ENCODE measurements around the gene FAM185A. TPM values are rescaled to one million over a fixed set of nuclear protein-coding genes. Genes with fewer than 3 reads are reported as not detected.
"Not testable (repeated sequence)": the region's sequence is repeated elsewhere in the genome, so short reads cannot be mapped to it uniquely, and the experiment has no call there.

The FAM185A gene
- total and polyA plus RNA-seq, 2 donors (not counting 1 experiment from before 2014, with no cell fraction given) = 5.9 to 11.8 TPM

DNA sequence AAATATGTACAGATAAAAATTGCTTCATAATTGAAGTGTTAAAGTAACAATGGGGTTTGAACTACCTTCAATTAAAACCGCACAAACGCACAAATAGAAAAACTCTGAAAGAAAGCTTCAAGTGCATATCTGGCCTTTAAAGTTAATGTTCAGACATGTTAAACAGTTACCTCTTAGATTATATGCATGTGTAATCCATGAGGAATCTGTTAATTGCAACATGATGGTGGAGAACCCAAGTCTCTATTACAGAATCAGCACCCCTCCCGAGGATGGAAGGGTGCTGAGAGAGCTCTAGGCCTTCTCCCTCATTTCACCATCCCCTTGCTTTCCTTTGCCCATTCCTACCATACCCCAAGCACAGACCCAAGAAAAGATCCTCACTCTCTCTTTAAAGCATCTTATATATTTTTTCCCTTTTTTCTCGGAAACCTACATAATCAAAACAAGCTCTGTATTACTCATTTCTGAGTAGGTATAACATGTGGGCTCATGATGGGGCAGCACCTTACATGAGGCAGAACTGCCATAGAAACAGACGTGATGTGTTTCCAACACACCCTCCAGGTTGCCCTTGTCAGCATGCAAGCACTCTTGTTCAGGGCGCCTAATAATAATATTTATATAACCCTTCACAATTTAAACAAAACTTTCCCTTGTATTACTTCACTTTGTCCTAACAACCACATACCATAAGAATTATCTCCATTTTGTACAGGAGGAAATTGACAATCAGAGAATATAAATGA is 33.9 kb upstream of the FAM185A start:
- intact Hi-C loops (cut with micrococcal nuclease); H3K36me3 ChIP-seq (replicated peaks in 1 of 2; ENCODE audit: control extremely low read depth in 1 of 2, control insufficient read depth in 1 of 2, extremely low read depth in 1 of 2, insufficient read depth in 2 of 2, low read length in 1 of 2); H3K9ac ChIP-seq (ENCODE audit: low read length); H3K4me1 ChIP-seq (ENCODE audit: control insufficient read depth in 2 of 2, insufficient read depth in 2 of 2, low read length in 2 of 2); H2AFZ ChIP-seq (ENCODE audit: insufficient read depth, low read depth, low read length, poor library complexity, severe bottlenecking); H3K27me3 ChIP-seq (replicated peaks in 1 of 4; ENCODE audit: control extremely low read depth in 1 of 4, control insufficient read depth in 3 of 4, insufficient read depth in 4 of 4, low read length in 3 of 4); CTCF ChIA-PET; H3K27me3 Mint-ChIP-seq; H3K9me3 Mint-ChIP-seq (ENCODE audit: insufficient read depth); H3K4me3 Mint-ChIP-seq; H3K4me3 ChIP-seq (ENCODE audit: control extremely low read depth in 1 of 5, extremely low read depth in 1 of 5, insufficient read depth in 1 of 5, low read depth in 2 of 5, low read length in 4 of 5); H3K9me3 ChIP-seq (ENCODE audit: control extremely low read depth in 1 of 3, control insufficient read depth in 2 of 3, insufficient read depth in 1 of 3, low read length in 2 of 3); H3K4me1 Mint-ChIP-seq; H3K79me2 ChIP-seq (ENCODE audit: control insufficient read depth, insufficient read depth, low read length); H3K27ac Mint-ChIP-seq; POLR2A ChIA-PET; H4K20me1 ChIP-seq (ENCODE audit: control insufficient read depth, insufficient read depth, low read length, poor library complexity, severe bottlenecking); DNase-seq; H3K4me2 ChIP-seq (replicated peaks; ENCODE audit: low read depth, low read length, poor library complexity, severe bottlenecking); H3K27ac ChIP-seq (ENCODE audit: low read length in 2 of 2); ATAC-seq (ENCODE audit: low read depth): not testable (repeated sequence)
- no CpG with 5 or more reads among the region's 6 CpGs for WGBS (ENCODE audit: insufficient coverage)

DNA sequence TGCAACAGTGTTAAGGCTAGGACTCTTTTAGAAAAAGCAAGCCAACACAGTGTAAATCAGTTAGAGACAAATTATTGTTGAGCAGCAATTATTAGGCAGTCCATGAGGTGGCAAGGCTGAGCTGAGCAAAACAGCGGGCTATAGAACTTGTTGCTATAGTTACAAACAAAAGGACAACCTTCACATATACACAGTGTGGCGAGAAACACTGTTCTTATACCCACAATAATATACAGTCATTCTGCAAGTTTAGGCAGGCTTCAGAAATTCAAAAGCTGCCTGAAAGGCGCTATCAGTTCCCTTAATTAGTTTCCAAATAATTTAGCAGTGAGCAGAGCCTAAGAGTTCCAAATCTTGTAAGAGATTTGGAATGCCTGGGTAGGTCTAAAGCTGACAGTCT is 33.1 kb upstream of the FAM185A start:
- H3K4me1 Mint-ChIP-seq; H2AFZ ChIP-seq (ENCODE audit: insufficient read depth, low read depth, low read length, poor library complexity, severe bottlenecking); H3K9me3 ChIP-seq (ENCODE audit: control extremely low read depth in 1 of 3, control insufficient read depth in 2 of 3, insufficient read depth in 1 of 3, low read length in 2 of 3); CTCF ChIA-PET; H4K20me1 ChIP-seq (ENCODE audit: control insufficient read depth, insufficient read depth, low read length, poor library complexity, severe bottlenecking); H3K79me2 ChIP-seq (ENCODE audit: control insufficient read depth, insufficient read depth, low read length); H3K4me1 ChIP-seq (ENCODE audit: control insufficient read depth in 2 of 2, insufficient read depth in 2 of 2, low read length in 2 of 2); H3K4me3 ChIP-seq (ENCODE audit: control extremely low read depth in 1 of 5, extremely low read depth in 1 of 5, insufficient read depth in 1 of 5, low read depth in 2 of 5, low read length in 4 of 5); H3K9ac ChIP-seq (ENCODE audit: low read length); H3K4me2 ChIP-seq (replicated peaks; ENCODE audit: low read depth, low read length, poor library complexity, severe bottlenecking); POLR2A ChIA-PET; H3K27me3 ChIP-seq (replicated peaks in 1 of 4; ENCODE audit: control extremely low read depth in 1 of 4, control insufficient read depth in 3 of 4, insufficient read depth in 4 of 4, low read length in 3 of 4); H3K27ac Mint-ChIP-seq; H3K9me3 Mint-ChIP-seq (ENCODE audit: insufficient read depth); H3K36me3 ChIP-seq (replicated peaks in 1 of 2; ENCODE audit: control extremely low read depth in 1 of 2, control insufficient read depth in 1 of 2, extremely low read depth in 1 of 2, insufficient read depth in 2 of 2, low read length in 1 of 2); H3K4me3 Mint-ChIP-seq; H3K27ac ChIP-seq (ENCODE audit: low read length in 2 of 2); H3K27me3 Mint-ChIP-seq; intact Hi-C loops (cut with micrococcal nuclease): not testable (repeated sequence)
- peak; percentile 6 for DNase-seq
- ATAC-seq (ENCODE audit: low read depth) = peak; percentile 51
- WGBS (ENCODE audit: insufficient coverage) = 88% methylated on average over 1 of the region's 3 CpGs

GRCh38 chr7:102718491-102718890 is 30.3 kb upstream of the FAM185A start:
- H3K27me3 ChIP-seq (replicated peaks in 1 of 4; ENCODE audit: control extremely low read depth in 1 of 4, control insufficient read depth in 3 of 4, insufficient read depth in 4 of 4, low read length in 3 of 4); H3K4me3 ChIP-seq (ENCODE audit: control extremely low read depth in 1 of 5, extremely low read depth in 1 of 5, insufficient read depth in 1 of 5, low read depth in 2 of 5, low read length in 4 of 5); H3K36me3 ChIP-seq (replicated peaks in 1 of 2; ENCODE audit: control extremely low read depth in 1 of 2, control insufficient read depth in 1 of 2, extremely low read depth in 1 of 2, insufficient read depth in 2 of 2, low read length in 1 of 2); H2AFZ ChIP-seq (ENCODE audit: insufficient read depth, low read depth, low read length, poor library complexity, severe bottlenecking); DNase-seq; H3K79me2 ChIP-seq (ENCODE audit: control insufficient read depth, insufficient read depth, low read length); H3K4me2 ChIP-seq (replicated peaks; ENCODE audit: low read depth, low read length, poor library complexity, severe bottlenecking); H3K4me3 Mint-ChIP-seq; H3K9me3 Mint-ChIP-seq (ENCODE audit: insufficient read depth); POLR2A ChIA-PET; H3K9me3 ChIP-seq (ENCODE audit: control extremely low read depth in 1 of 3, control insufficient read depth in 2 of 3, insufficient read depth in 1 of 3, low read length in 2 of 3); H3K9ac ChIP-seq (ENCODE audit: low read length); H3K4me1 Mint-ChIP-seq; H3K4me1 ChIP-seq (ENCODE audit: control insufficient read depth in 2 of 2, insufficient read depth in 2 of 2, low read length in 2 of 2); H4K20me1 ChIP-seq (ENCODE audit: control insufficient read depth, insufficient read depth, low read length, poor library complexity, severe bottlenecking); H3K27me3 Mint-ChIP-seq; H3K27ac Mint-ChIP-seq; ATAC-seq (ENCODE audit: low read depth); intact Hi-C loops (cut with micrococcal nuclease); CTCF ChIA-PET; H3K27ac ChIP-seq (ENCODE audit: low read length in 2 of 2): not testable (repeated sequence)

DNA sequence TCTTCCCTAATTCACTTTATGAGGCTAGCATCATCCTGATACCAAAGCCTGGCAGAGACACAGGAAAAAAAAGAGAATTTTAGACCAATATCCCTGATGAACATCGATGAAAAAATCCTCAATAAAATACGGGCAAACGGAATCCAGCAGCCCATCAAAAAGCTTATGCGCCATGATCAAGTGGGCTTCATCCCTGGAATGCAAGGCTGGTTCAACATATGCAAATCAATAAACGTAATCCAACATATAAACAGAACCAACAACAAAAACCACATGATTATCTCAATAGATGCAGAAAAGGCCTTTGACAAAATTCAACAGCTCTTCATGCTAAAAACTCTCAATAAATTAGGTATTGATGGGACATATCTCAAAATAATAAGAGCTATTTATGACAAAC is 22.6 kb upstream of the FAM185A start:
- DNase-seq; intact Hi-C loops (cut with micrococcal nuclease); H2AFZ ChIP-seq (ENCODE audit: insufficient read depth, low read depth, low read length, poor library complexity, severe bottlenecking); H3K27me3 ChIP-seq (replicated peaks in 1 of 4; ENCODE audit: control extremely low read depth in 1 of 4, control insufficient read depth in 3 of 4, insufficient read depth in 4 of 4, low read length in 3 of 4); H3K79me2 ChIP-seq (ENCODE audit: control insufficient read depth, insufficient read depth, low read length); H3K4me3 Mint-ChIP-seq; H3K9me3 Mint-ChIP-seq (ENCODE audit: insufficient read depth); H3K27ac ChIP-seq (ENCODE audit: low read length in 2 of 2); ATAC-seq (ENCODE audit: low read depth); H3K4me2 ChIP-seq (replicated peaks; ENCODE audit: low read depth, low read length, poor library complexity, severe bottlenecking); H3K4me1 ChIP-seq (ENCODE audit: control insufficient read depth in 2 of 2, insufficient read depth in 2 of 2, low read length in 2 of 2); H4K20me1 ChIP-seq (ENCODE audit: control insufficient read depth, insufficient read depth, low read length, poor library complexity, severe bottlenecking); H3K4me1 Mint-ChIP-seq; CTCF ChIA-PET; POLR2A ChIA-PET; H3K9ac ChIP-seq (ENCODE audit: low read length); H3K36me3 ChIP-seq (replicated peaks in 1 of 2; ENCODE audit: control extremely low read depth in 1 of 2, control insufficient read depth in 1 of 2, extremely low read depth in 1 of 2, insufficient read depth in 2 of 2, low read length in 1 of 2); H3K27me3 Mint-ChIP-seq; H3K27ac Mint-ChIP-seq; H3K9me3 ChIP-seq (ENCODE audit: control extremely low read depth in 1 of 3, control insufficient read depth in 2 of 3, insufficient read depth in 1 of 3, low read length in 2 of 3); H3K4me3 ChIP-seq (ENCODE audit: control extremely low read depth in 1 of 5, extremely low read depth in 1 of 5, insufficient read depth in 1 of 5, low read depth in 2 of 5, low read length in 4 of 5): not testable (repeated sequence)
- WGBS (ENCODE audit: insufficient coverage) = 100% methylated on average over 2 of the region's 5 CpGs
